ENCODE data around the gene MAP2K6. TPM values are rescaled to one million over a fixed set of nuclear protein-coding genes. Genes with fewer than 3 reads are reported as not detected.

The MAP2K6 gene
- total and polyA plus RNA-seq, 8 donors: 1.0 to 25.5 (median 4.6) TPM; not detected in 1

GRCh38 chr17:69555056-69555455 lies 140.6 kb downstream of the MAP2K6 start:
- Histone ChIP-seq H3K36me3 (peaks cover 0 to 17% (median 7%) of the 10 kb centered on the region in 4 donors), H3K27ac (no peak overlapping the region), H3K4me3 (no peak overlapping the region), H3K9me3 (peaks cover 0 to 10% (median 3%) of the 10 kb centered on the region in 4 donors), H3K4me1 (no peaks in the 10 kb centered on the region), H3K27me3 (no peaks in the 10 kb centered on the region)
- no peak for DNase-seq
- 60 to 92% (median 64%) methylated on average over 2 of the region's 2 CpGs for WGBS, 5 donors
- TF ChIP-seq POLR2A (IDR thresholded peaks at IDR 0.05) (no peak), POLR2AphosphoS5 (IDR thresholded peaks at IDR 0.05) (no peak)
- intact Hi-C loops (cut with DNase I; ENCODE audit: low total_unique reads): no loop called here

- no peak overlapping the region for H3K4me3 ChIP-seq
- peaks cover 0 to 17% (median 7%) of the 10 kb centered on the region in 4 donors for H3K36me3 ChIP-seq
- intact Hi-C loops (cut with DNase I; ENCODE audit: low total_unique reads): no loop called here
- DNase-seq: no peak
- peaks cover 0 to 5% (median 2%) of the 10 kb centered on the region in 4 donors for H3K4me1 ChIP-seq
- 66 to 74% (median 68%) methylated on average over 3 of the region's 3 CpGs for WGBS, 5 donors
- peaks cover 0 to 10% (median 3%) of the 10 kb centered on the region in 4 donors for H3K9me3 ChIP-seq
- no peak for TF ChIP-seq EP300 (IDR thresholded peaks at IDR 0.05)
- no peak for TF ChIP-seq POLR2AphosphoS5 (IDR thresholded peaks at IDR 0.05)
- TF ChIP-seq POLR2A (IDR thresholded peaks at IDR 0.05): no peak
- H3K27ac ChIP-seq: no peak overlapping the region
- no peaks in the 10 kb centered on the region for H3K27me3 ChIP-seq
Observed at GRCh38 chr17:69557339-69557738, 142.8 kb downstream of the MAP2K6 start.

- TF ChIP-seq EP300 (IDR thresholded peaks at IDR 0.05): no peak
- no peak for TF ChIP-seq POLR2AphosphoS5 (IDR thresholded peaks at IDR 0.05)
- no peak for TF ChIP-seq CTCF (IDR thresholded peaks at IDR 0.05)
- TF ChIP-seq POLR2A (IDR thresholded peaks at IDR 0.05): no peak
- DNase-seq: no peak
- WGBS, 5 donors: 57 to 79% (median 66%) methylated on average over 6 of the region's 6 CpGs
- Histone ChIP-seq H3K36me3 (peaks cover 0 to 4% (median under 1%) of the 10 kb centered on the region in 4 donors), H3K9me3 (peaks cover 0 to under 1% (median 0%) of the 10 kb centered on the region in 4 donors), H3K4me3 (no peak overlapping the region), H3K27me3 (no peaks in the 10 kb centered on the region), H3K4me1 (peaks cover 0 to 5% (median 2%) of the 10 kb centered on the region in 4 donors), H3K27ac (no peak overlapping the region)
- intact Hi-C loops (cut with DNase I; ENCODE audit: low total_unique reads): no loop called here
Observed at GRCh38 chr17:69558796-69559195, 144.3 kb downstream of the MAP2K6 start.

GRCh38 chr17:69560987-69561441 lies 146.5 kb downstream of the MAP2K6 start:
- WGBS, 5 donors: 28 to 32% (median 32%) methylated on average over 3 of the region's 3 CpGs
- no peaks in the 10 kb centered on the region for H3K27me3 ChIP-seq
- H3K36me3 ChIP-seq: no peaks in the 10 kb centered on the region
- TF ChIP-seq POLR2AphosphoS5 (IDR thresholded peaks at IDR 0.05) (peak in 1 of 3 donors; percentile 51), EP300 (IDR thresholded peaks at IDR 0.05) (no peak)
- no peaks in the 10 kb centered on the region for H3K9me3 ChIP-seq
- peaks cover 0 to 5% (median 2%) of the 10 kb centered on the region in 4 donors for H3K4me1 ChIP-seq
- no peak for DNase-seq
- no peak overlapping the region for H3K4me3 ChIP-seq
- intact Hi-C loops (cut with DNase I; ENCODE audit: low total_unique reads): loop anchor here (10.0 kb wide), 1 partner anchor 994 kb away; no protein-coding TSS in a partner anchor
- no peak overlapping the region for H3K27ac ChIP-seq

GRCh38 chr17:69561462-69561861 lies 147.0 kb downstream of the MAP2K6 start:
- WGBS, 5 donors: 74 to 96% (median 85%) methylated on average over 3 of the region's 3 CpGs
- intact Hi-C loops (cut with DNase I; ENCODE audit: low total_unique reads): loop anchor here (10.0 kb wide), 1 partner anchor 993 kb away; no protein-coding TSS in a partner anchor
- Histone ChIP-seq H3K27me3 (no peaks in the 10 kb centered on the region), H3K9me3 (no peaks in the 10 kb centered on the region), H3K4me3 (no peak overlapping the region), H3K36me3 (no peaks in the 10 kb centered on the region), H3K27ac (no peak overlapping the region), H3K4me1 (peaks cover 0 to 5% (median 2%) of the 10 kb centered on the region in 4 donors)
- no peak for DNase-seq
- TF ChIP-seq EP300 (IDR thresholded peaks at IDR 0.05) (no peak), POLR2AphosphoS5 (IDR thresholded peaks at IDR 0.05) (no peak), CTCF (IDR thresholded peaks at IDR 0.05) (no peak)

GRCh38 chr17:69565447-69565846 lies 150.9 kb downstream of the MAP2K6 start:
- TF ChIP-seq POLR2AphosphoS5 (IDR thresholded peaks at IDR 0.05) (no peak), CTCF (IDR thresholded peaks at IDR 0.05) (no peak)
- Histone ChIP-seq H3K36me3 (no peaks in the 10 kb centered on the region), H3K4me3 (no peak overlapping the region), H3K27ac (no peak overlapping the region), H3K9me3 (no peaks in the 10 kb centered on the region), H3K27me3 (no peaks in the 10 kb centered on the region), H3K4me1 (peaks cover 0 to 10% (median 4%) of the 10 kb centered on the region in 4 donors)
- 81 to 90% (median 85%) methylated on average over 7 of the region's 7 CpGs for WGBS, 5 donors
- intact Hi-C loops (cut with DNase I; ENCODE audit: low total_unique reads): loop anchor here (10.0 kb wide), 1 partner anchor 989 kb away; no protein-coding TSS in a partner anchor
- DNase-seq: no peak
